MM.1S (cell line): Measurements from ENCODE around the gene MEIOSIN.

Experiments used
- CTCF ChIP-seq: fragments of 300-600 bp; sonication (generic); IDR thresholded peaks from 2 replicates; pipeline ENCODE4 v1.5.1; 2016; ENCODE audit warnings: antibody characterized with exemption, low read length, mixed read lengths
- EZH2phosphoT487 ChIP-seq: fragments of 300-600 bp; sonication (generic); IDR thresholded peaks from 2 replicates; pipeline ENCODE4 v1.6.1; 2018; ENCODE audit warnings: antibody characterized with exemption, low read length

- no peak for TF ChIP-seq CTCF
- TF ChIP-seq EZH2phosphoT487 = no peak
Observed at GRCh38 chr19:45765702-45766295, 32.6 kb downstream of the MEIOSIN start.
